Left lung (tissue), 10 donors: ENCODE measurements around the gene C19orf85. TPM values are rescaled to one million over a fixed set of nuclear protein-coding genes. Genes with fewer than 3 reads are reported as not detected.

Source experiments
- ATAC-seq: fragments of 200-7000 bp; cut with Tn5 transposase; one replicate; pipeline ENCODE4 v1.9.1; 2020; ENCODE audit warnings: moderate library complexity
- DNase-seq, 4 donors: peaks; one replicate each; pipeline ENCODE4 v3.0.0-alpha.2; 2013 to 2020
- H3K27ac ChIP-seq, 2 donors: fragments of 200-600 bp; sonication (generic) in 1 of 2; one replicate each; pipeline versions ENCODE4 v1.5.0 to v1.8.0; 2020 to 2021
- H3K27me3 ChIP-seq, 2 donors: fragments of 200-600 bp; sonication (generic) in 1 of 2; one replicate each; pipeline versions ENCODE4 v1.5.0 to v1.8.0; 2020 to 2021
- H3K36me3 ChIP-seq, 2 donors: fragments of 200-600 bp; sonication (generic) in 1 of 2; one replicate each; pipeline versions ENCODE4 v1.5.0 to v1.8.0; 2020 to 2021
- H3K4me1 ChIP-seq, 2 donors: fragments of 200-600 bp; one replicate each; pipeline ENCODE4 v1.8.0; 2021
- H3K4me3 ChIP-seq, 2 donors: fragments of 200-600 bp; sonication (generic) in 1 of 2; one replicate each; pipeline versions ENCODE4 v1.5.0 to v1.8.0; 2020 to 2021; ENCODE audit warnings: mild to moderate bottlenecking in 1 of 2
- H3K9me3 ChIP-seq, 2 donors: fragments of 200-600 bp; sonication (generic) in 1 of 2; one replicate each; pipeline versions ENCODE4 v1.5.0 to v1.8.0; 2020 to 2021
- intact Hi-C, 2 donors: fragments of 100-400 bp; cut with DNase I; formaldehyde crosslinking; loops; one replicate each; pipeline versions ENCODE4 v1.11.2 to v1.14.2; 2022
- polyA plus RNA-seq, 6 donors: library from polyadenylated mRNA; unstranded; fragments of 120-200 nt; gene quantifications; one replicate each; pipeline ENCODE4 v1.2.1, GENCODE V29; 2013; ENCODE audit not compliant: insufficient read length in 6 of 6
- total RNA-seq, 2 donors: library from RNA; stranded (reverse); fragmentation: NEBNext Ultra II Directional; extraction: Animal tissue kit (Norgen Biotek cat#: 25700); gene quantifications; one replicate each; pipeline ENCODE4 v1.2.1, GENCODE V29; 2021
- TF ChIP-seq, protein P1 (sequence below), 2 donors: fragments of 200-600 bp; sonication (generic) in 1 of 2; IDR thresholded peaks; one replicate each; pipeline versions ENCODE4 v1.5.0 to v1.8.0; 2021; ENCODE audit warnings: antibody characterized with exemption in 2 of 2
- donor health status: DM: no; HTN: yes; CAD: no.
- donor health status: DM: no; HTN: no; CAD: no.

C19orf85 gene
- total and polyA plus RNA-seq, 8 donors = not detected

DNA sequence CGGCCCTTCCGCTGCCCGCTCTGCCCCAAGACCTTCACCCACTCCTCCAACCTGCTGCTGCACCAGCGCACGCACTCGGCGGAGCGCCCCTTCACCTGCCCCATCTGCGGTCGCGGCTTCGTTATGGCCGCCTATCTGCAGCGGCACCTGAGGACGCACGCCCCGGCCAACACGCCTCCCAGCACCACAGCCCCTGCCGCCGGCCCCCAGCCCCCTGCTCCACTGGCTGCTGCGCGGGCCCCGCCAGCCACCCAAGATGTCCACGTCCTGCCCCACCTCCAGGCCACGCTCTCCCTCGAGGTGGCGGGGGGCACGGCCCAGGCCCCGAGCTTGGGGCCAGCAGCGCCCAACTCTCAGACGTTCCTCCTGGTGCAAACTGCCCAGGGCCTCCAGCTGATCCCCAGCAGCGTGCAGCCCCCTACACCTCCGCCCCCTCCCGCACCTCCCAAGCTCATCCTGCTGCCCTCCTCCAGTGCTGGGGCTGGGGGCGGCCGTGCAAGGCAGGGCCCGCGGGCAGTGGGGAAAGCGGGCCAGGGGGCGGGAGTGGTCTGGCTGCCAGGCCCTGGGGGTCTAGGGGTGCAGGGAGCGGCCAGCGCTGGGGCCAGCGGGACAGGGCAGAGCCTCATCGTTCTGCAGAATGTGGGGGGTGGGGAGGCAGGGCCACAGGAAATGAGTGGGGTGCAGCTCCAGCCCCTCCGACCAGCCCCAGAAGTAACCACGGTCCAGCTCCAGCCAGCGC lies 18.6 kb upstream of the C19orf85 start:
- intact Hi-C loops = no loop called here
- Histone ChIP-seq H3K36me3 (peaks cover 0 to 36% of the 10 kb centered on the region in 2 donors), H3K9me3 (no peaks in the 10 kb centered on the region), H3K4me1 (peaks cover 16 to 30% of the 10 kb centered on the region in 2 donors), H3K27me3 (peaks cover 0 to 19% of the 10 kb centered on the region in 2 donors), H3K4me3 (no peak overlapping the region), H3K27ac (no peak overlapping the region)
- DNase-seq (peak in 1 of 4 donors; percentile 79), ATAC-seq (no peak)
- TF ChIP-seq, protein P1, sequence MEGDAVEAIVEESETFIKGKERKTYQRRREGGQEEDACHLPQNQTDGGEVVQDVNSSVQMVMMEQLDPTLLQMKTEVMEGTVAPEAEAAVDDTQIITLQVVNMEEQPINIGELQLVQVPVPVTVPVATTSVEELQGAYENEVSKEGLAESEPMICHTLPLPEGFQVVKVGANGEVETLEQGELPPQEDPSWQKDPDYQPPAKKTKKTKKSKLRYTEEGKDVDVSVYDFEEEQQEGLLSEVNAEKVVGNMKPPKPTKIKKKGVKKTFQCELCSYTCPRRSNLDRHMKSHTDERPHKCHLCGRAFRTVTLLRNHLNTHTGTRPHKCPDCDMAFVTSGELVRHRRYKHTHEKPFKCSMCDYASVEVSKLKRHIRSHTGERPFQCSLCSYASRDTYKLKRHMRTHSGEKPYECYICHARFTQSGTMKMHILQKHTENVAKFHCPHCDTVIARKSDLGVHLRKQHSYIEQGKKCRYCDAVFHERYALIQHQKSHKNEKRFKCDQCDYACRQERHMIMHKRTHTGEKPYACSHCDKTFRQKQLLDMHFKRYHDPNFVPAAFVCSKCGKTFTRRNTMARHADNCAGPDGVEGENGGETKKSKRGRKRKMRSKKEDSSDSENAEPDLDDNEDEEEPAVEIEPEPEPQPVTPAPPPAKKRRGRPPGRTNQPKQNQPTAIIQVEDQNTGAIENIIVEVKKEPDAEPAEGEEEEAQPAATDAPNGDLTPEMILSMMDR (IDR thresholded peaks at IDR 0.05) = no peak

DNA sequence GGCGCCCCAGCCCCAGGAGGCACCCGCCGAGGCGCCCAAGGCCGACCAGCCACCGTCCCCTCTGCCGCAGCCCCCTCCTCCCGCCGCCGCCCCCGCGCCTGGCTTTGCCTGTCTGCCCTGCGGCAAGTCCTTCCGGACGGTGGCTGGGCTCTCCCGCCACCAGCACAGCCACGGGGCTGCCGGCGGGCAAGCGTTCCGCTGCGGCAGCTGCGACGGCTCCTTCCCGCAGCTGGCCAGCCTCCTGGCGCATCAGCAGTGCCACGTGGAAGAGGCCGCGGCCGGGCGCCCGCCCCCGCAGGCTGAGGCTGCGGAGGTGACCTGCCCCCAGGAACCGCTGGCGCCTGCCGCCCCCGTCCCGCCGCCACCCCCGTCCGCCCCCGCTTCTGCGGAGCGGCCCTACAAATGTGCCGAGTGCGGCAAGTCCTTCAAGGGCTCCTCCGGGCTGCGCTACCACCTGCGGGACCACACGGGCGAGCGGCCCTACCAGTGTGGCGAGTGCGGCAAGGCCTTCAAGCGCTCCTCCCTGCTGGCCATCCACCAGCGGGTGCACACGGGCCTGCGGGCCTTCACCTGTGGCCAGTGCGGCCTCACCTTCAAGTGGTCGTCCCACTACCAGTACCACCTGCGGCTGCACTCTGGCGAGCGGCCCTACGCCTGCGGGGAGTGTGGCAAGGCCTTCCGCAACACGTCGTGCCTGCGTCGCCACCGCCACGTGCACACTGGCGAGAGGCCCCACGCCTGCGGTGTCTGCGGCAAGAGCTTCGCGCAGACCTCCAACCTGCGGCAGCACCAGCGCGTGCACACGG lies 17.8 kb upstream of the C19orf85 start:
- Histone ChIP-seq H3K27me3 (peaks cover 0 to 19% of the 10 kb centered on the region in 2 donors), H3K4me1 (peaks cover 20 to 38% of the 10 kb centered on the region in 2 donors), H3K9me3 (no peaks in the 10 kb centered on the region), H3K4me3 (no peak overlapping the region), H3K27ac (no peak overlapping the region), H3K36me3 (peaks cover 0 to 36% of the 10 kb centered on the region in 2 donors)
- TF ChIP-seq, protein P1 (IDR thresholded peaks at IDR 0.05) = no peak
- ATAC-seq (no peak), DNase-seq (peak in 1 of 4 donors; percentile 76)
- intact Hi-C loops = no loop called here

DNA sequence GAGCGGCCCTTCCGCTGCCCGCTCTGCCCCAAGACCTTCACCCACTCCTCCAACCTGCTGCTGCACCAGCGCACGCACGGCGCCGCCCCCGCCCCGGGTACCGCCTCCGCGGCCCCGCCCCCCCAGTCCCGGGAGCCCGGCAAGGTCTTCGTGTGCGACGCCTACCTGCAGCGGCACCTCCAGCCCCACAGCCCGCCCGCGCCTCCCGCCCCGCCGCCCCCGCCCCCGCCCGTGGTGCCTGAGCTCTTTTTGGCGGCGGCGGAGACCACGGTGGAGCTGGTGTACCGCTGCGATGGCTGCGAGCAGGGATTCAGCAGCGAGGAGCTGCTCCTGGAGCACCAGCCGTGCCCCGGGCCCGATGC lies 17.2 kb upstream of the C19orf85 start:
- H3K27ac ChIP-seq = no peak overlapping the region
- H3K4me3 ChIP-seq = no peak overlapping the region
- no peaks in the 10 kb centered on the region for H3K9me3 ChIP-seq
- no peak for ATAC-seq
- H3K4me1 ChIP-seq = peaks cover 14 to 42% of the 10 kb centered on the region in 2 donors
- H3K27me3 ChIP-seq = peaks cover 0 to 19% of the 10 kb centered on the region in 2 donors
- TF ChIP-seq, protein P1 (IDR thresholded peaks at IDR 0.05) = no peak
- no peak for DNase-seq
- peaks cover 0 to 36% of the 10 kb centered on the region in 2 donors for H3K36me3 ChIP-seq
- intact Hi-C loops = no loop called here

DNA sequence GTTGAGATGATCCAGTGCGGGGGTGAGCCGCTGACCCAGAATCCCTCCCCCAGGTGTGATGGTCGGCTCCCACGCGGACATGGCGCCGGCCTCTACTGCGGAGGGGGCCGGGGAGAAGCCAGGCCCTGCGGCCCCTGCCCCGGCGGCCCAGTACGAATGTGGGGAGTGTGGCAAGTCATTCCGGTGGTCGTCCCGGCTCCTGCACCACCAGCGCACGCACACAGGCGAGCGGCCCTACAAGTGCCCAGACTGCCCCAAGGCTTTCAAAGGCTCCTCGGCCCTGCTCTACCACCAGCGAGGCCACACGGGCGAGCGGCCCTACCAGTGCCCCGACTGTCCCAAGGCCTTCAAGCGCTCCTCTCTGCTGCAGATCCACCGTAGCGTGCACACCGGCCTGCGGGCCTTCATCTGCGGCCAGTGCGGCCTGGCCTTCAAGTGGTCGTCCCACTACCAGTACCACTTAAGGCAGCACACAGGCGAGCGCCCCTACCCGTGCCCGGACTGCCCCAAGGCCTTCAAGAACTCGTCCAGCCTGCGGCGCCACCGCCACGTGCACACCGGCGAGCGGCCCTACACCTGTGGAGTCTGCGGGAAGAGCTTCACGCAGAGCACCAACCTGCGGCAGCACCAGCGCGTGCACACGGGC lies 16.7 kb upstream of the C19orf85 start:
- H3K27ac ChIP-seq = no peak overlapping the region
- no peaks in the 10 kb centered on the region for H3K9me3 ChIP-seq
- intact Hi-C loops = no loop called here
- peak in 1 of 4 donors; percentile 73 for DNase-seq
- ATAC-seq = no peak
- H3K36me3 ChIP-seq = peaks cover 0 to 36% of the 10 kb centered on the region in 2 donors
- H3K4me1 ChIP-seq = peaks cover 12 to 37% of the 10 kb centered on the region in 2 donors
- no peak overlapping the region for H3K4me3 ChIP-seq
- H3K27me3 ChIP-seq = peaks cover 0 to 19% of the 10 kb centered on the region in 2 donors
- TF ChIP-seq, protein P1 (IDR thresholded peaks at IDR 0.05) = no peak
